Choroid plexus epithelial cell (primary cell): ENCODE data around the gene ZNF205.
A peak's percentile ranks its signal among the peaks of the same experiment; 100 is the strongest.
"Not testable (repeated sequence)": the region's sequence is repeated elsewhere in the genome, so short reads cannot be mapped to it uniquely, and the experiment has no call there.

Experiments used
- DNase-seq: peaks from one replicate; pipeline ENCODE4 v3.0.0-alpha.2; 2010; ENCODE audit warnings: low read depth
- H3K4me3 ChIP-seq: 2 replicates; pipeline ENCODE4 v1.5.1; 2011; ENCODE audit warnings: low read depth, mild to moderate bottlenecking, control low read depth, low read length, moderate library complexity
- CTCF ChIP-seq: conservative IDR thresholded peaks from 2 replicates; pipeline ENCODE4 v1.5.1; 2011; ENCODE audit warnings: low read depth, mild to moderate bottlenecking, control low read depth, inconsistent platforms, low read length, moderate library complexity

The ZNF205 gene

GRCh38 chr16:3112058-3112880 lies at the start of gene ZNF205:
Gene ZNF205, plus strand, starts transcription at chr16:3112586. Its CDS starts 845 bp downstream, at chr16:3113431.
- peak; percentile 75 for DNase-seq
- TF ChIP-seq CTCF = no peak
- peak within 1 kb of the TSS; percentile 80 for H3K4me3 ChIP-seq

GRCh38 chr16:3063625-3064386 lies 48.6 kb upstream of the ZNF205 start:
- DNase-seq = no peak

GRCh38 chr16:3065069-3065741 lies 47.2 kb upstream of the ZNF205 start, which contains the start of gene IL32:
Gene IL32, plus strand, starts transcription at chr16:3065640. Its CDS starts 172 bp downstream, at chr16:3065812.
- peak; percentile 86 for DNase-seq
- TF ChIP-seq CTCF = no peak
- H3K4me3 ChIP-seq = peak within 1 kb of the TSS; percentile 22

More at GRCh38 chr16:3063625-3064386, 48.6 kb upstream of the ZNF205 start:
- no peak overlapping the region for H3K4me3 ChIP-seq
- no peak for TF ChIP-seq CTCF

- H3K4me3 ChIP-seq = no peak overlapping the region
- no peak for DNase-seq
- no peak for TF ChIP-seq CTCF
Observed at GRCh38 chr16:3065742-3066439, 46.5 kb upstream of the ZNF205 start.

- no peak overlapping the region for H3K4me3 ChIP-seq
- no peak for TF ChIP-seq CTCF
- no peak for DNase-seq
Observed at GRCh38 chr16:3066440-3066748, 46.0 kb upstream of the ZNF205 start.

GRCh38 chr16:3068487-3068886 lies 43.9 kb upstream of the ZNF205 start:
- DNase-seq = no peak
- no peak overlapping the region for H3K4me3 ChIP-seq
- no peak for TF ChIP-seq CTCF

- not testable (repeated sequence) for H3K4me3 ChIP-seq, DNase-seq
Observed at GRCh38 chr16:3069146-3069545, 43.2 kb upstream of the ZNF205 start.
